ENCODE results near the gene SPTBN2. TPM values are rescaled to one million over a fixed set of nuclear protein-coding genes. Genes with fewer than 3 reads are reported as not detected.

Gene SPTBN2
- polyA plus RNA-seq, 2 of the 4 experiments (the other 2 are of a cell fraction) = 4.4 to 9.9 TPM

DNA sequence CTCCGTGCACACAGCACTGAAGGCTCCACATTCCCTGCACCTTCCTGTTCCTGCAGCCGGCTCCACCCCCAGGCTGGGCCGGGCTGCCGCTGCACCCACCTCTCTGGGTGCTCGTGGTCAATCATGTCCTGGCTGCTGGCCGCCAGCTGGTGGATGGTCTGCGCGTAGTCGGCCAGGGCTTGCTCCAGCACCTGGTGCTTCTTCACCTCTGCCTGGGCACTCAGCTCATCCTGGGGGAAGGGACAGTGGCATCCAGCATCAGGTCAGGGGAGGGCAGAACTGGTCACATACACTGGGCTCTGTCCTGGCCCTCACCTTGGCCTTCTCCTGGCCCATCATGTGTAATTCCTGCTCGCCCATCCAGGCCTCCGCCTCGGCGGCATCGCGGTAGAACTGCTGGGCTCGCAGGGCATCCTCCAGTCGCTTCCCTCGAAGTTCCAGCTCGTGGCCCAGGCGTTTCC is 36.1 kb downstream of the SPTBN2 start:
- Histone ChIP-seq H3K4me1 (peaks cover 5% of the 10 kb centered on the region; the same call in 1 of the 3 replicates), H3K27ac (no peak overlapping the region), H3K4me3 (no peak overlapping the region), H3K9me3 (no peaks in the 10 kb centered on the region), H3K4me2 (no peak overlapping the region)
- POLR2A ChIA-PET = interaction anchor here (0.9 to 1.1 kb wide), 2 partner anchors 50 to 141 kb away, joined by 3 read pairs; no protein-coding TSS in a partner anchor
- DNase-seq (ENCODE audit: low read depth in 1 of 2, low spot score in 1 of 2) (no peak), FAIRE-seq (no peak), ATAC-seq (no peak)
- CTCF ChIA-PET = interaction anchor here (0.7 to 14.2 kb wide), 15 partner anchors 11 to 284 kb away, joined by 3 to 194 read pairs (median 4); partner anchors contain the start of genes RBM4B and SPTBN2
- WGBS (ENCODE audit: missing lambda C conversion rate) = 89% methylated on average over 17 of the region's 20 CpGs
- no peak for TF ChIP-seq TFCP2L1 (CRISPR knock-in tag; IDR thresholded peaks at IDR 0.05)
- no peak for TF ChIP-seq GATA3 (IDR thresholded peaks at IDR 0.05; ENCODE audit: borderline replicate concordance)
- no peak for TF ChIP-seq SMC3 (IDR thresholded peaks at IDR 0.05)
- TF ChIP-seq, protein P1, sequence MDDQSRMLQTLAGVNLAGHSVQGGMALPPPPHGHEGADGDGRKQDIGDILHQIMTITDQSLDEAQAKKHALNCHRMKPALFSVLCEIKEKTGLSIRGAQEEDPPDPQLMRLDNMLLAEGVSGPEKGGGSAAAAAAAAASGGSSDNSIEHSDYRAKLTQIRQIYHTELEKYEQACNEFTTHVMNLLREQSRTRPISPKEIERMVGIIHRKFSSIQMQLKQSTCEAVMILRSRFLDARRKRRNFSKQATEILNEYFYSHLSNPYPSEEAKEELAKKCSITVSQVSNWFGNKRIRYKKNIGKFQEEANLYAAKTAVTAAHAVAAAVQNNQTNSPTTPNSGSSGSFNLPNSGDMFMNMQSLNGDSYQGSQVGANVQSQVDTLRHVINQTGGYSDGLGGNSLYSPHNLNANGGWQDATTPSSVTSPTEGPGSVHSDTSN (IDR thresholded peaks at IDR 0.05) = no peak
- TF ChIP-seq HOXA7 (CRISPR knock-in tag; IDR thresholded peaks at IDR 0.05) = no peak
- no peak for TF ChIP-seq REST (IDR thresholded peaks at IDR 0.05)
- TF ChIP-seq, protein P2, sequence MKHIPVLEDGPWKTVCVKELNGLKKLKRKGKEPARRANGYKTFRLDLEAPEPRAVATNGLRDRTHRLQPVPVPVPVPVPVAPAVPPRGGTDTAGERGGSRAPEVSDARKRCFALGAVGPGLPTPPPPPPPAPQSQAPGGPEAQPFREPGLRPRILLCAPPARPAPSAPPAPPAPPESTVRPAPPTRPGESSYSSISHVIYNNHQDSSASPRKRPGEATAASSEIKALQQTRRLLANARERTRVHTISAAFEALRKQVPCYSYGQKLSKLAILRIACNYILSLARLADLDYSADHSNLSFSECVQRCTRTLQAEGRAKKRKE (CRISPR knock-in tag; IDR thresholded peaks at IDR 0.05; ENCODE audit: low read depth) = no peak
- TF ChIP-seq ZNF302 (CRISPR knock-in tag; IDR thresholded peaks at IDR 0.05) = no peak
- no peak for TF ChIP-seq FOSL2 (IDR thresholded peaks at IDR 0.05)
- TF ChIP-seq FOSL2 (CRISPR knock-in tag; IDR thresholded peaks at IDR 0.05) = no peak
- no peak for TF ChIP-seq CBX8 (IDR thresholded peaks at IDR 0.05)
- TF ChIP-seq ZSCAN20 (CRISPR knock-in tag; IDR thresholded peaks at IDR 0.05) = no peak
- TF ChIP-seq RNF2 (IDR thresholded peaks at IDR 0.05; ENCODE audit: borderline replicate concordance, low read depth) = no peak
- TF ChIP-seq HES2 (IDR thresholded peaks at IDR 0.05) = no peak
- no peak for TF ChIP-seq FOSB (CRISPR knock-in tag; IDR thresholded peaks at IDR 0.05)
- no peak for TF ChIP-seq MAFK (IDR thresholded peaks at IDR 0.05; ENCODE audit: partially characterized antibody)
- no peak for TF ChIP-seq NPAS2 (CRISPR knock-in tag; IDR thresholded peaks at IDR 0.05; ENCODE audit: borderline replicate concordance)
- TF ChIP-seq ESRRA (IDR thresholded peaks at IDR 0.05; ENCODE audit: borderline replicate concordance, low read length) = no peak
- no peak for TF ChIP-seq JUNB (IDR thresholded peaks at IDR 0.05)
- no peak for TF ChIP-seq NR3C1 (IDR thresholded peaks at IDR 0.05)
- no peak for TF ChIP-seq CBX2 (IDR thresholded peaks at IDR 0.05; ENCODE audit: borderline replicate concordance, low read depth)

- POLR2A ChIA-PET = interaction anchor here (0.9 to 1.1 kb wide), 2 partner anchors 51 to 142 kb away, joined by 3 read pairs; no protein-coding TSS in a partner anchor
- H3K9me3 ChIP-seq = no peaks in the 10 kb centered on the region
- FAIRE-seq = no peak
- no peak overlapping the region for H3K27ac ChIP-seq
- H3K4me2 ChIP-seq = no peak overlapping the region
- ATAC-seq = no peak
- TF ChIP-seq HMGXB4 (CRISPR knock-in tag; IDR thresholded peaks at IDR 0.05; ENCODE audit: borderline replicate concordance) = no peak
- no peak for TF ChIP-seq FOXS1 (CRISPR knock-in tag; IDR thresholded peaks at IDR 0.05)
- no peak for TF ChIP-seq KDM1A (IDR thresholded peaks at IDR 0.05; ENCODE audit: low read depth)
- TF ChIP-seq JUNB (IDR thresholded peaks at IDR 0.05) = no peak
- no peak for TF ChIP-seq FOSL2 (IDR thresholded peaks at IDR 0.05)
- TF ChIP-seq FOSL2 (CRISPR knock-in tag; IDR thresholded peaks at IDR 0.05) = no peak
- TF ChIP-seq NFE2L2 (conservative IDR thresholded peaks at IDR 0.05; ENCODE audit: low read length) = no peak
- no peak for TF ChIP-seq RCOR1 (IDR thresholded peaks at IDR 0.05; ENCODE audit: low read depth, low read length)
- no peak for TF ChIP-seq ZFP36 (IDR thresholded peaks at IDR 0.05; ENCODE audit: borderline replicate concordance, partially characterized antibody)
- TF ChIP-seq NPAS2 (CRISPR knock-in tag; IDR thresholded peaks at IDR 0.05; ENCODE audit: borderline replicate concordance) = no peak
- no peak for TF ChIP-seq RFX5 (IDR thresholded peaks at IDR 0.05)
- no peak overlapping the region for H3K4me3 ChIP-seq
- H3K4me1 ChIP-seq = peaks cover 5% of the 10 kb centered on the region; the same call in 1 of the 3 replicates
- DNase-seq (ENCODE audit: low read depth in 1 of 2, low spot score in 1 of 2) = no peak
- WGBS (ENCODE audit: missing lambda C conversion rate) = 92% methylated on average over 17 of the region's 18 CpGs
- CTCF ChIA-PET = interaction anchor here (0.8 to 14.2 kb wide), 9 partner anchors 11 to 284 kb away, joined by 3 to 194 read pairs (median 4); partner anchors contain the start of gene RBM4B
Measured at GRCh38 chr11:66692446-66692845, 36.6 kb downstream of the SPTBN2 start.
